ENCODE results near the gene IGF2BP2. TPM values are rescaled to one million over a fixed set of nuclear protein-coding genes. Genes with fewer than 3 reads are reported as not detected.

The IGF2BP2 gene
- total RNA-seq, 1 donor from 2014 or later = 2.9 TPM

DNA sequence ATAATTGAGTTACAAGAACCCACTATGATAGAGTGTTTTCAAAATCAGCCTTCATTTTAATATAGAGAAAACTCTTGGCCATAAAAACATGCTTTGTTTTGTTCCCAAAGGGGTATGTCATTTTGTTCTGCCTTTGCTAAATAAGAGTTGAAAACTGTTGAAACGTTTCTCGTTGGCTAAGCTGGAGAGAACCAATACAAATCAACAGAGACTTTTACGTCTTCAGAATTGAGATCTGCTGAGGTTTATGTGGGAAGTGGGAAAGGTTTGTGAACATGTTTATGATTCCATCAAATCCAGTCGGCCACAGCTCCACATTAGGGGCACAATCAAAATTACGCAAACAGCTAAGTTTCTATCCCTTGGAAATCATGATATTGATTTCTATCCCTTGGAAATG is 102.0 kb downstream of the IGF2BP2 start:
- no peaks in the 10 kb centered on the region for H3K9me3 ChIP-seq
- H3K4me3 ChIP-seq = no peak overlapping the region
- H3K4me1 ChIP-seq = no peaks in the 10 kb centered on the region
- H3K36me3 ChIP-seq = no peaks in the 10 kb centered on the region
- intact Hi-C loops (cut with DNase I) = no loop called here
- DNase-seq (ENCODE audit: low spot score in 2 of 2) = no peak
- no peaks in the 10 kb centered on the region for H3K27me3 ChIP-seq
- H3K27ac ChIP-seq = no peak overlapping the region
- no peak for TF ChIP-seq CTCF (IDR thresholded peaks at IDR 0.05)

DNA sequence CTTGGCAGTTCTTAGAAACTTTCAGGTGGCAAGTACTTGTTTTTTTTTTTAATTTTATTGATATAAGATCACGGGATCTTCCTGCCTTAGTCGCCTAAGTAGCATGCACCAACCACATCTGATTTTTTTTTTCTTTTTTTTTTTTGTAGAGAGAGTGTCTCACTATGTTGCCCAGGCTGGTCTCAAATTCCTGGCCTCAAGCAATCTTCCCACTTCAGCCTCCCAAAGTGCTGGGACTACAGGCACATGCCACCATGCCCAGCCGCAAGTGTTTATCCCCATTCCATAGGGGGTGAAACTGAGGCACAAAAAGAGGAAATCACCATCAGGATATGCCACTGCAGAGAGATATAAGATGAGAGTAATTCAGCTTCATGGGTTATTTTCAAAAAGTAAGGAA is 102.9 kb downstream of the IGF2BP2 start:
- no peaks in the 10 kb centered on the region for H3K9me3 ChIP-seq
- no peak for TF ChIP-seq CTCF (IDR thresholded peaks at IDR 0.05)
- H3K4me1 ChIP-seq = no peaks in the 10 kb centered on the region
- DNase-seq (ENCODE audit: low spot score in 2 of 2) = no peak
- H3K36me3 ChIP-seq = no peaks in the 10 kb centered on the region
- H3K27me3 ChIP-seq = no peaks in the 10 kb centered on the region
- no peak overlapping the region for H3K4me3 ChIP-seq
- H3K27ac ChIP-seq = no peak overlapping the region
- intact Hi-C loops (cut with DNase I) = no loop called here

DNA sequence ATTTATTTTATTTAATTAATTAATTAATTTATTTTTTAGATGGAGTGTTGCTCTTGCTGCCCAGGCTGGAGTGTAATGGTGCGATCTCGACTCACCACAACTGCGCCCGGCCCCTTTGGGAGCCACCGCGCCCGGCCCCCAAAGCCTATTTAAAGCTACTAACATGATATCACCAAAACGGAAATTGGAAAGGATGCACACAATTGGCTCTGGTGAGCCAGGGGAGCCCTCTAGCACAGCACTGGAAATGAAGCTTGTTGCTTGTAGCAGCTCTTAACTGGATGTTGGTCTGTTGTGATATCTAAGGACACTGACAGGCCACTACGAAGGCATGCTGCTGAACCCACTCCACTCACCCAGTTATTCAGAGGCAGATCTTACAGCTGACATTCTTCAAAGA is 104.5 kb downstream of the IGF2BP2 start:
- intact Hi-C loops (cut with DNase I) = no loop called here
- no peak for TF ChIP-seq CTCF (IDR thresholded peaks at IDR 0.05)

GRCh38 chr3:185718736-185719593 is 105.9 kb downstream of the IGF2BP2 start:
- DNase-seq (ENCODE audit: low spot score in 2 of 2) = no peak
- Histone ChIP-seq H3K9me3 (no peaks in the 10 kb centered on the region), H3K4me1 (no peaks in the 10 kb centered on the region), H3K27me3 (no peaks in the 10 kb centered on the region), H3K27ac (no peak overlapping the region), H3K36me3 (no peaks in the 10 kb centered on the region), H3K4me3 (no peak overlapping the region)
- intact Hi-C loops (cut with DNase I) = no loop called here
- TF ChIP-seq CTCF (IDR thresholded peaks at IDR 0.05) = no peak

More for the DNA sequence above, 104.5 kb downstream of the IGF2BP2 start:
- no peak overlapping the region for H3K4me3 ChIP-seq
- no peaks in the 10 kb centered on the region for H3K27me3 ChIP-seq
- H3K4me1 ChIP-seq = no peaks in the 10 kb centered on the region
- DNase-seq (ENCODE audit: low spot score in 2 of 2) = no peak
- no peaks in the 10 kb centered on the region for H3K9me3 ChIP-seq
- no peaks in the 10 kb centered on the region for H3K36me3 ChIP-seq
- H3K27ac ChIP-seq = no peak overlapping the region

GRCh38 chr3:185717627-185718402 is 107.0 kb downstream of the IGF2BP2 start:
- H3K9me3 ChIP-seq = no peaks in the 10 kb centered on the region

More at GRCh38 chr3:185717627-185718402, 107.0 kb downstream of the IGF2BP2 start:
- no peak for TF ChIP-seq CTCF (IDR thresholded peaks at IDR 0.05)
- intact Hi-C loops (cut with DNase I) = no loop called here
- H3K27me3 ChIP-seq = no peaks in the 10 kb centered on the region
- H3K36me3 ChIP-seq = no peaks in the 10 kb centered on the region
- no peak for DNase-seq (ENCODE audit: low spot score in 2 of 2)
- H3K4me3 ChIP-seq = no peak overlapping the region
- no peaks in the 10 kb centered on the region for H3K4me1 ChIP-seq
- no peak overlapping the region for H3K27ac ChIP-seq
